Mesenteric fat pad (tissue), 1 donor: ENCODE measurements around the gene VPS29. TPM values are rescaled to one million over a fixed set of nuclear protein-coding genes. Genes with fewer than 3 reads are reported as not detected.
"Not testable (repeated sequence)": the region's sequence is repeated elsewhere in the genome, so short reads cannot be mapped to it uniquely, and the experiment has no call there.

ENCODE experiments used
- DNase-seq: peaks from one replicate; pipeline ENCODE4 v3.0.0-alpha.2; 2020; ENCODE audit warnings: low spot score
- total RNA-seq: library from RNA; stranded (reverse); fragmentation: NEBNext Ultra II Directional; extraction: Animal tissue kit (Norgen Biotek cat#: 25700); gene quantifications from one replicate; pipeline ENCODE4 v1.2.1, GENCODE V29; 2021
- donor health status: DM: yes; HTN: yes; CAD: no.

VPS29 gene
- total RNA-seq, 1 donor from 2014 or later, result 110 TPM

DNA sequence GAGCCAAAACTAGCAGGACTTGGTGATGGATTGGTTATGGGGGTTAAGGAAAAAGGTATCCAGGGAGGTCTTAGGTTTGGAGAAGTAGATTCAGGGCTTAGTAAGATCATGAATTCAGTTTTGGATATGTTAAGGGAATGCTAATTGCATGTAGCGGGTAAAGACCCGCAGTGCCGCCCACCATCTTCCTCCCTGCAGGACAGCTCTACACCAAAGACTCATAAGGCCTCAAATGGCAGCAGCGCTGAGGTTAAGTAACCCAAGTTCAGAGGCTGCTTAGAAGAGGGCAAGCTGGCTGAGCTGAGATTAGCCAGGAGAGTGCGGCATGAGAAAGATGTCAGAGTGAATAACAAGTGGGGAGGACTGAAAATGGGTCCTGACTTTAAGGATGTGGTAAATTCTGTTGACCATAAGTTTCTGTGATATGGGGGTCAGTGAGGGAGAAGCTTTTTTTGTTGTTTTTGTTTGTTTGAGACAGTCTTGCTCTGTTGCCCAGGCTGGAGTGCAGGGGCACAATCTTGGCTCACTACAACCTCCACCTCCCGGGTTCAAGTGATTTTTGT is 26.4 kb upstream of the VPS29 start:
- no peak for DNase-seq

DNA sequence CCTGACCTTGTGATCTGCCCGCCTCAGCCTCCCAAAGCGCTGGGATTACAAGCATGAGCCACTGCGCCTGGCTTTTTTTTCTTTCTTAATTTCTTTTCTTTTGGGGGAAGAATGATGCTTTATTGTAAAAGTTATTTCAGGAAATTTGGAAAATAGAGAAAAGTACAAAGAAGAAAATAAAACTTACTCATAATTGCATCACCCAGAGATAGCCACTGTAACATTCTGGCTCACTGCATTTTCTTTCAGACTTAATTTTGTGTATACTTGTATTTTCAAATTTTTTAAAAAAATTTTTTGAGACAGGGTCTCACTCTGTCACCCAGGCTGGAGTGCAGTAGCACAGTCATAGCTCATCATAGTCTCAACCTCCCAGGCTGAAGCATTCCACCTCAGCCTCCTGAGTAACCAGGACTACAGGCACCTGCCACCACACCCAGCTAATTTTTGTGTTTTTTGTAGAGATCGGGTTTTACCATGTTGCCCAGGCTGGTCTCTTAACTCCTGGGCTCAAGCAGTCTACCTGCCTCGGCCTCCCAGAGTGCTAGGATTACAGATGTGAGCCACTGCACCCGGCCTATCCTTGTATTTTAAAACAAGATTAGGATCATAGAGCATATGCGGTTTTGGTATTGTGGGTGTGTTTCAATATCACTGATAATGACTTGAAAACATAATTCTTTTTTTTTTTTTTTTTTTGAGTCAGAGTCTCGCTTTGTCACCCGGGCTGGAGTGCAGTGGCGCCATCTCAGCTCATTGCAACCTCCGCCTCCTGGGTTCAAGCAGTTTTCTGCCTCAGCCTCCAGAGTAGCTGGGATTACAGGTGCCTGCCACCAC is 19.2 kb upstream of the VPS29 start:
- DNase-seq, result not testable (repeated sequence)

DNA sequence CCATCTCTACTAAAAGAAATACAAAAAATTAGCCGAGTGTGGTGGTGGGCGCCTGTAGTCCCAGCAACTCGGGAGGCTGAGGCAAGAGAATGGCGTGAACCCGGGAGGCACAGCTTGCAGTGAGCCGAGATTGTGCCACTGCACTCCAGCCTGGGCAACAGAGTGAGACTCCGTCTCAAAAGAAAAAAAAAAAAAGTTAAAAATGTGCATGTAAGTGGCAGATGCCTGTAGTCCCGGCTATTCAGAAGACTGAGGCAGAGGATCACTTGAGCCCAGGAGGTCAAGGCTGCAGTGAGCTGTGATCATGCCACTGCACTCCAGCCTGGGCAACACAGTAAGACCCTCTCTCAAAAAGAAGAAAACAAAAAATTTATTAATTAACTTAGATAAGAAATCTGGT is 16.1 kb upstream of the VPS29 start:
- DNase-seq, result not testable (repeated sequence)

DNA sequence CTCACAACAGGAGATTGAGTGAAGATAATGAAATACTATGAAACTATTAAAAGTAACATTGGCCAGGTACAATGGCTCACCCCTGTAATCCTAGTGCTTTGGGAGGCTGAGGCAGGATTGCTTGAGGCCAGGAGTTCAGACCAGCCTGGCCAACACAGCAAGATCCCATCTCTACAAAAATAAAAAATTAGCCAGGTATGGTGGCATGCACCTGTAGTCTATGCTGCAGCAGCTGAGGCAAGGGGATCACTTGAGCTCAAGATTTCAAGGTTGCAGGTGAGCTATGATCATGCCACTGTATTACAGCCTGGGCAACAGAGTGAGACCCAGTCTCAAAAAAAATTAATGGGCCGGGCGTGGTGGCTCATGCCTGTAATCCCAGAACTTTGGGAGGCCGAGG is 15.1 kb upstream of the VPS29 start:
- no peak for DNase-seq

- DNase-seq, result no peak
Measured at GRCh38 chr12:110514363-110514762, 12.5 kb upstream of the VPS29 start.

DNA sequence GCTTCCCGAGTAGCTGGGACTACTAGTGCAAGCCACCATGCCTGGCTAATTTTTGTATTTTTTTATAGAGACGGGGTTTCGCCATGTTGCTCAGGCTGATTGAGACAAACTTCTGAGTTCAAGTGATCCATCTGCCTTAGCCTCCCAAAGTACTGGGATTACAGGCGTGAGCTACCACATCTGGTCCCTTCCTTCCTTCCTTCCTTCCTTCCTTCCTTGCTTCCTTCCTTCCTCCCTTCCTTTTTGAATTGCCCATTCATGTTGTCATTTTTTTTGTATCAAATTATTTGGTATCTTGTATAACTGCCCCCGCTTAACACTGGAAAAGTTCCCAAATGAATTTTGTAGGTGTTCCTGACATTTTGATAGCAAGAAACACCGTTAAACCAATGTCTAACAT is 11.9 kb upstream of the VPS29 start:
- DNase-seq, result no peak

DNA sequence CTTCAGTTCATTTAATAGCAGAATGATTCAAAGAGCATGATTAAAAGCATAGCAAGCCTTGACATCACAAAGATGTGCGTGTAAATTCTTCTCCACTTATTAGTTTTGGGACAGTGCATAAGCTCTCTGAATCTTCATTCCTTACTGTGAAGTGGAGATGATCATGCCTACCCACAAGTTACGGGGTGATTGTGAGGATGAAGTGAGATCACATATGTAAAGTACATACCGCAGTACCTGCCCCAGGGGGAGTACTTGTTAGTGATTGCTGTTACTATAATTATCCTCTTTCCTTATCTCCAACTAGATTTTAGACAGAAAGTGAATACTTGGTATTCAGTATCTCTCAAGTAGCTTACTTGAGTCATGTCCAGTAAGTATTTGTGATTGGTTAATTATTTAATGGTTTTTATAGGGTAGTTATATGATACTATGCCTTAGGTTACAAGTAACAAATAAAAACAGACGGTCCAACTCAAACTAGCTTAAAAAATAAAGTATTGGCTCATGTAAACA is 6.2 kb upstream of the VPS29 start:
- DNase-seq, result no peak

DNA sequence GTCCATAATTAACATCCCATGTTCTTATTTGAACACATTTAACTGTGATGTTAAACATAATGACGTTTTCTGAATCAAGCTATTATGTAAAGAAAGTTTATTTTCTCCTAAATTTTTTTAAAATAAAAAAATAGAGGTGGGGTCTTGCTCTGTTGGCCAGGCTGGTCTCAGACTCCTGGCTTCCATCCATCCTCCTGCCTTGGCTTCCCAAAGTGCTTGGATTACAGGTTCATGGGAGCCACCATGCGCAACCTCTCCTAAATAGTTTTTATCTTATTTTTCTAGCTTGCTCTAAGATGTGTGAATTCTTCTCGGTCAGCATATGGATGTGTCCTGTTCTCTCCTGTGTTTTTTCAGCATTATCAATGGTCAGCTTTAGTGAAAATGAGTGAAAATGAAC is 3.4 kb upstream of the VPS29 start:
- no peak for DNase-seq

- DNase-seq, result no peak
Measured at GRCh38 chr12:110503432-110503831, 1.5 kb upstream of the VPS29 start.

DNA sequence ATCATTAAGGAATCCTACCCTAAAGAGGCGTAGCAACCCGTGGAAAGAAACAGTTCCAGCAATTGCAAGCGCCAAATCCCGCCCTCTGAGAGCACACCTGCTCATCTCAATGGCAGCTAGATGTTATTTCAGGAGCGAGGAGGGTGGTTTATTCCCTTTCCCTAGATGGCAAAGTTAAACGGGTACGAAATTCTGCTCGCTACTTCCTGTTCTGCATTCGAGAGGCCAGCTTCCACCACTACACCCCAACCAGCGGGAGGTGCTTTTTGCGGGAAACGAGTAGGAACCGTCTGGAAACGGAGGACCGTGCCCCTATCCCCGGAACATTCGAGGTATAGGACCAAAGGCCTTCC is 536 bp downstream of the VPS29 start:
- no peak for DNase-seq

DNA sequence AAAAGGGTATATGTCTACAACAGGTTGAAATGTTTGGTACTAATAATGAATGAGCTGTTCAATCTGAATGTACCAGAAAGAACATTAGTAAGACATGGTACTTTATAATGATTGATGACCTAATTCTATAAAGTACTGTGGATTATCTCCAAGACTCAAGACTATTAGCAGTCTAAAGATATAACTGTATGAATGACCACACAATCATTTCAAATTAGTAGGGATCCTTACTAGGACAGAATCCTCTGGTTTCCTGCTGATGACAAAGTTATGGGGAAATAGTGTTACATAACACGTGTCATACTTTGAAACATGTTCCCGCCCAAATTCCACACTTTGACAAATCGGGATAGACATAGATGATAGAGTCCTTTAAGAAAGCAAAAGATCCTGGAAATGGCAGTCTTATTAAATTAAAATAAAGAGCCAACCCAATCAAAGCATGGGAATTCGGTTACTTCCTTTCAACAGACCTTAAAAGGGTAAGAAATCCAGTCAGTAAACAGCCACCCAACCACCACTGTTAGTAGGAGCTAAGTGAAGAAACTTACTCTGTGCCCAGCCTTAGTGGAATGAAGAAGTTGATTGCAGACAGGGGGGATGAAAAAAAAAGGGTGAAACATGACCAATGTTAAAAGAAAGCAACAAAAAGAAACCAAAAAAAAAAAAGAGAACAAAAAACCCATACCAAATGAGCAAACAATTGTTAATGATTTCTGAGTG is 2.8 kb downstream of the VPS29 start:
- no peak for DNase-seq

DNA sequence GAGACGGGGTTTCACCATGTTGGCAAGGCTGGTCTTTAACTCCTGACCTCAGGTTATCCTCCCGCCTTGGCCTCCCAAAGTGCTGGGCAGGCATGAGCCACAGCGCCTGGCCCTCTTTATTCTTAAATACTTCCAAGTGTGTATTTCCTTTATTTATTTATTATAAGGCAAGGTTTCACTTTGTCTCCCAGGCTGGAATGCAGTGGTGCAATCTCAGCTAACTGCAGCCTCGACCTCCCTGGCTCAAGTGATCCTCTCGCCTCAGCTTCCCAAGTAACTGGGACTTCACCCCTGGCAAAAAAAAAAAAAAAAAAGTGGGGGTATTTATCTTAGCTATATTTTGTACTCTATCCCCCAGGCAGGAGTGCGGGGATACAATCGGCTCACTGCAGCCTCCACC is 26.5 kb downstream of the VPS29 start:
- no peak for DNase-seq

DNA sequence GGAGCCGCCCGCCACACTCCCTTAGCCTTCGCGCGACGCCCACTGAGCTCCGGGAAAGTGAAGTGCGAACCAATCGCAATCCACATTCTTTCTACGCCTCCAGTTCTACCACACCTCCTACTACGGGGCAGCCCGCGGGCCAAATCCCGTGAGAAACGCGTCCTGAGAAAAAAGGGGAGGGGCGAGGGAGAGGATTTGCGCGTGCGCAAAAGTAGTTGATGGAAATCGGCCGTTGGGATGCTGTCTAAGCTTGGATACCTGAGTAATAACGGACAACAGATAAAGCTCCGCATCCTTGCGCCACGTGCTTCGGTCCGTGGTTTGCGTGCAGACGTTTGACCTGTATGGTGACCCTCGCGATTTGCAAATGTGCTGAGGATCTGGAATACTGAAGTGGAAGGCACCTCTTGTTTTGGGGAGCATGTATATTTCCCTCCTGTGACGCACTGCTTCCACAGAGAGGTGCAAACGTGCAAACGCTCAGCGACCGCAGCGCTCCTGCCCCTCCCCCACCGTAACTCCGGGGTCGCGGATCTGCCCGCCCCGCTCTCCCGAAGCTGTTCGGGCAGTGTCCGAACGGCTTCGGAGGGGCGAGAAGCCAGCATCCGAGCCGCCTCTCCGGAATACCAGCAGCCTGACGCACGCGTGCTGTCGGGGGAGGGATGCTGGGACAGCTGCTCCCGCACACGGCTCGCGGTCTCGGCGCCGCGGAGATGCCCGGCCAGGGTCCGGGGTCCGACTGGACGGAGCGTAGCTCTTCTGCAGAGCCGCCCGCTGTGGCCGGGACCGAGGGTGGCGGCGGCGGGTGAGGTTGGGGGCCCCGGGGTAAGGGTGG is 33.5 kb downstream of the VPS29 start, which contains the start of the genes FAM216A and GPN3:
Gene FAM216A, plus strand, starts transcription at position 632 of the 835 bp plus-strand sequence. Its CDS starts 31 bp downstream, at position 663.
Gene GPN3, minus strand, starts transcription at position 44 of the 835 bp plus-strand sequence. CDS start 54 bp downstream, outside the sequence.
- peak; percentile 96 for DNase-seq

DNA sequence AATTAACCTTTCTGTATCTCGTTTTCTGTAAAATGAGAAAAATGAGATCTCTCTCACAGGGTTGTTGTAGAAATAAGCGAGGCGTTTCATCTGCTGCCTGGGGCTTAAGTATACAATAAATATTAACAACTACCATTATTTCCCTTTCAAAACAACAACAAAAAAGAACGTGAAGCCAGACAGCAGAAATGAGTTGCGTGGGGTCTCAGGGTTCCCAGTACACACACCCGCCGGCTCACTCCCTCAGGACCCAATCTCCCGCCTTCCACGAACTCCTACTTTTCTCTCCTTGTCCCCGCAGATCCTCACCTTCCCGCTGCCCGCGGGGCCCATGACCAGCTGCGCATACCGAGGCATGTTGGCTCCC is 34.1 kb downstream of the VPS29 start:
- no peak for DNase-seq

DNA sequence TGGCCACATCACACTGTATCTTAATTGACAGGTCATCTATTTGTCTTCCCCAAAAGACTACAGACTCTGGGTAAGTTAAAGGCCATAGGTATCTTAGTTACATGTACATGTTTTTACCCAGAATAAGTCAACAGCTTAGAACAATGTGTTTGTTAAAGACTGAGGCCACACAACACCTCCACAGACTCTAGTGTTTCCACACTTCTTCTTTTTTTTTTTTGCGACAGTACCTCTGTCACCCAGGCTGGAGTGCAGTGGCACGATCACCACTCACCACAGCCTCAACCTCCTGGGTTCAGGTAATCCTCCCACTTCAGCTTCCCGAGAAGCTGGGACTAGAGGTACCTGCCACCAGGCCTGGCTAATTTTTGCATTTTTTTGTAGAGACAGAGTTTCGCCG is 35.1 kb downstream of the VPS29 start:
- DNase-seq, result no peak

DNA sequence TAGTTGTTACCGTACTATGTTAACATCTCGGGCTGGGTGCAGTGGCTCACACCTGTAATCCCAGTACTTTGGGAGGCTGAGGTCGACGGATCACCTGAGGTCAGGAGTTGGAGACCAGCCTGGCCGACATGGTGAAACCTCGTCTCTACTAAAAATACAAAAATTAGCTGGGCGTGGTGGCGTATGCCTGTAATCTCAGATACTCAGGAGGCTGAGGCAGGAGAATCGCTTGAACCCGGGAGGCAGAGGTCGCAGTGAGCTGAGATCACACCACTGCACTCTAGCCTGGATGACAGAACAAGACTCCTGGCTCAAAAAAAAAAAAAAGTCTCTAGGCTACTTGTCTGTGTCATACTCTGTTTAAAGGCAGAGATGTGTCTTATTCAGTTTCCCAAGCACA is 36.1 kb downstream of the VPS29 start:
- not testable (repeated sequence) for DNase-seq

DNA sequence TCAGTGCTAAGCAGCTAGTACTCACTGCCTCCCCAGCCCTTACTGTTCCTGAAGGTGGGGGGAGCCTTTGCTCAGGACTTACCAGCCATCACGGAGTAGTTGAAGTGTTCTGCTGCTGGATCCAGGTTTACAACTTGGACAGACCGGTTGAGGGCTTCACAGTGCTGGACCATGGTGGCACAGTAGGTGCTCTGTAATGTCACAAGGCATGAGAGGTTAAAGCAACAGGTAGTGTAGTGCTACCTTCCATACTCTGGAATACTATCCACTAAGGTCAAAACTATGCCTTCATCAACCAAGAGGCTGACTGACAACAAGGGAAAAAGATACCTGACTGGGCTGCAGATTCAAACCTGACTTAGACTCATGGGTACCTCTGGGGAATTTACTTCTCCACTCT is 36.9 kb downstream of the VPS29 start:
- no peak for DNase-seq

- not testable (repeated sequence) for DNase-seq
Measured at GRCh38 chr12:110461189-110461588, 40.7 kb downstream of the VPS29 start.

GRCh38 chr12:110458756-110459155 is 43.2 kb downstream of the VPS29 start:
- no peak for DNase-seq

DNA sequence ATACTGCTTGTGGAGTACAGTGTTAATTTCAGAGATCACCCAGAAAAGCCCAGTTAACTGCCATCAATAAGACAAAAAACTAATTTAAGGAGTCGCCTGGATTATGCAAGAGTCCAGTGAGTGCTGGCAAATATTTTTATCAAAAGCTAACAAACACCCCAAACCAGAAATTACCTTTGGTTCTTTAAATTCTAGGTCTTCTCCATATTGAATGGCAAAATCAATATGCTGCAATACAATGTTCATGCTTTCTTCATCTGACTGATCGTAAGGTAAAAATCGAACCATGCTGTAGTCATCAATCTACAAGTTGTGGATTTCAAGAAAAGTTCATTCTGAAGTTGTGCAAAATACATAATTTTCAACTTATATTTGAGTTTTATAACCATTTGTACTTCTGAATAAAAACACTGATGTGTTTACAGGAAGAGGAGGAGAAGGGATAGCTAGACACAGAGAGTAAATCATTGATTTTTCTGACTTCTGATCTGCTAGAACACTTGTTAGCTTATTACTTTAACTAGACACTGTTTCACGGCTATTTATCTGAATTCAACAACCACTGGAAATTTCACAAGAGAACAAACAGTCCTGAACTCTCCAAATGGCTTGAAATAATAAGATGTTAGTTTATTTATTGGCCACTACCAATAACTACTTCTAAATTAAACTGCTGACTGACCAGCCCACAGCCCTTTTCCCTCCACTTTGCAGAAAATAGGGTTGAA is 48.2 kb downstream of the VPS29 start:
- no peak for DNase-seq
